HepG2 (cell line): ENCODE measurements around the gene SERHL2. TPM values are rescaled to one million over a fixed set of nuclear protein-coding genes. Genes with fewer than 3 reads are reported as not detected.

Source experiments
- ADNP ChIP-seq: sonication (generic); formaldehyde crosslinking; IDR thresholded peaks from 2 replicates; pipeline ENCODE4 v1.4.0; 2020; ENCODE audit warnings: missing genetic modification reagents
- ARID3A ChIP-seq: IDR thresholded peaks from 2 replicates; pipeline ENCODE4 v1.6.1; 2012; ENCODE audit warnings: low read depth, low read length, improper control_type of control experiment
- EP300 ChIP-seq, 3 experiments: sonication (generic) in 1 of 3; formaldehyde crosslinking in 1 of 3; IDR thresholded peaks; 2 replicates each; pipeline versions ENCODE4 v1.5.1 to v1.6.1; 2011 to 2020; ENCODE audit warnings: low read depth in 2 of 3, low read length in 2 of 3, borderline replicate concordance in 1 of 3, improper control_type of control experiment in 1 of 3, mild to moderate bottlenecking in 1 of 3, missing genetic modification reagents in 1 of 3, moderate library complexity in 1 of 3
- FOXA1 ChIP-seq, 2 experiments: fragments of 450-650 bp in 1 of 2; sonication (generic) in 1 of 2; formaldehyde crosslinking in 1 of 2; IDR thresholded peaks; 2 replicates each; pipeline versions ENCODE4 v1.4.0 to v1.6.1; 2016 to 2020; ENCODE audit warnings: missing genetic modification reagents in 1 of 2
- GPN1 ChIP-seq: sonication (generic); formaldehyde crosslinking; IDR thresholded peaks from 2 replicates; pipeline ENCODE4 v1.5.1; 2020; ENCODE audit warnings: missing genetic modification reagents, borderline replicate concordance
- HOXA9 ChIP-seq: sonication (generic); formaldehyde crosslinking; IDR thresholded peaks from 2 replicates; pipeline ENCODE4 v1.8.1; 2022; ENCODE audit warnings: missing genetic modification reagents, mild to moderate bottlenecking, moderate library complexity, borderline replicate concordance
- IRF2 ChIP-seq: IDR thresholded peaks from 2 replicates; pipeline ENCODE4 v1.6.1; 2018; ENCODE audit warnings: missing genetic modification reagents, missing compliant biosample characterization
- KDM5B ChIP-seq: sonication (generic); formaldehyde crosslinking; IDR thresholded peaks from 2 replicates; pipeline ENCODE4 v1.4.0; 2020; ENCODE audit warnings: missing genetic modification reagents, mild to moderate bottlenecking, borderline replicate concordance
- KDM6A ChIP-seq: IDR thresholded peaks from 2 replicates; pipeline ENCODE4 v1.6.1; 2016; ENCODE audit warnings: low read depth
- KLF12 ChIP-seq: sonication (generic); formaldehyde crosslinking; IDR thresholded peaks from 2 replicates; pipeline ENCODE4 v1.4.0; 2020; ENCODE audit warnings: missing genetic modification reagents, borderline replicate concordance
- NONO ChIP-seq, 2 experiments: fragments of 450-650 bp in 1 of 2; sonication (generic) in 1 of 2; formaldehyde crosslinking in 1 of 2; IDR thresholded peaks in 1 of 2; conservative IDR thresholded peaks in 1 of 2; 2 replicates each; pipeline versions ENCODE4 v1.6.1 to v1.8.0; 2017 to 2022; ENCODE audit warnings: mild to moderate bottlenecking in 1 of 2, missing genetic modification reagents in 1 of 2, moderate library complexity in 1 of 2
- SALL1 ChIP-seq: sonication (generic); formaldehyde crosslinking; IDR thresholded peaks from 2 replicates; pipeline ENCODE4 v1.8.0; 2022; ENCODE audit warnings: mild to moderate bottlenecking, missing genetic modification reagents
- SP4 ChIP-seq: sonication (generic); formaldehyde crosslinking; IDR thresholded peaks from 2 replicates; pipeline ENCODE4 v1.8.1; 2023; ENCODE audit warnings: mild to moderate bottlenecking, missing genetic modification reagents
- ZFX ChIP-seq: sonication (generic); formaldehyde crosslinking; IDR thresholded peaks from 2 replicates; pipeline ENCODE4 v1.4.0; 2020; ENCODE audit warnings: mild to moderate bottlenecking, low read depth, missing genetic modification reagents, moderate library complexity
- ZMAT3 ChIP-seq: sonication (generic); formaldehyde crosslinking; conservative IDR thresholded peaks from 2 replicates; pipeline ENCODE4 v1.7.0; 2021; ENCODE audit warnings: missing genetic modification reagents
- ZNF33A ChIP-seq: sonication (generic); formaldehyde crosslinking; IDR thresholded peaks from 2 replicates; pipeline ENCODE4 v1.5.1; 2020; ENCODE audit warnings: missing genetic modification reagents, mild to moderate bottlenecking, moderate library complexity, borderline replicate concordance
- ZNF572 ChIP-seq: sonication (generic); formaldehyde crosslinking; IDR thresholded peaks from 2 replicates; pipeline ENCODE4 v1.5.1; 2020; ENCODE audit warnings: mild to moderate bottlenecking, missing genetic modification reagents
- ZNF644 ChIP-seq: IDR thresholded peaks from 2 replicates; pipeline ENCODE4 v1.6.1; 2016; ENCODE audit warnings: low read depth
- ZNF782 ChIP-seq: sonication (generic); formaldehyde crosslinking; IDR thresholded peaks from 2 replicates; pipeline ENCODE4 v1.4.0; 2020; ENCODE audit warnings: missing genetic modification reagents, mild to moderate bottlenecking, borderline replicate concordance
- ZSCAN9 ChIP-seq: IDR thresholded peaks from 2 replicates; pipeline ENCODE4 v1.6.1; 2016; ENCODE audit warnings: borderline replicate concordance
- polyA plus RNA-seq, 8 experiments: library from polyadenylated mRNA; depleted of rRNA in 3 of 8; stranded (reverse) in 7 of 8; unstranded in 1 of 8; fragments of >200 nt; fragmentation: Illumina TruSeq in 4 of 8; extraction: Trizol in 4 of 8; gene quantifications; 2 replicates each; pipeline versions ENCODE4 v1.2.1 to v1.2.3, GENCODE V29; 2011 to 2016; ENCODE audit warnings: low read depth in 4 of 8, missing spikeins in 1 of 8, mixed read lengths in 1 of 8; ENCODE audit not compliant: insufficient read depth in 1 of 8
- total RNA-seq, 5 experiments: library from RNA; depleted of rRNA; stranded (reverse); fragments of >200 nt; fragmentation: Illumina TruSeq; extraction: Trizol; gene quantifications; 2 replicates each; pipeline ENCODE4 v1.2.3, GENCODE V29; 2016; ENCODE audit warnings: low read depth in 1 of 5
- TF ChIP-seq, protein P1 (sequence below): IDR thresholded peaks from 2 replicates; pipeline ENCODE4 v1.6.1; 2012; ENCODE audit warnings: low read length, improper control_type of control experiment
- TF ChIP-seq, protein P2 (sequence below): IDR thresholded peaks from 2 replicates; pipeline ENCODE4 v1.6.1; 2016; ENCODE audit warnings: low read depth
- TF ChIP-seq, protein P3 (sequence below): IDR thresholded peaks from 2 replicates; pipeline ENCODE4 v1.6.1; 2016; ENCODE audit warnings: missing compliant biosample characterization, missing genetic modification reagents, borderline replicate concordance

The SERHL2 gene
- total and polyA plus RNA-seq, 2 of the 13 experiments (the other 11 are each of a cell fraction or from before 2014, with no cell fraction given): 1.0 to 1.8 TPM

DNA sequence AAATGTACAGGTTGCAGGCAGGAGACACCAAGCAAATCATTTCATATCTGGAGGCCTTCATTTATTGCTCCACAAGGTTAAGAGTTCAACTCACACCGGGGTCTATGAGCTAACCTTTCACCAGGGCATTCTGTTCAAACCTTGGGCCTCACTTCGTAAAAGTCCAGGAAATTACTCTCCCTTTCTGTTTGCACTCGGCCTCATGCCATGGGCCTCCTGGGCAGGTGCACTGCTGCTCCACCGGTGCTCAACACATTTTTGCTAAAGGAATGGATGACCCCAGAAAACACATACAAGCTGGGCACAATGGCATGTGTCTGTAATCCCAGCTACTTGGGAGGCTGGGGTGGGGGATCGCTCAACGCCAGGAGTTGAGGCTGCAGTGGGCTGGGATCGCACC, 17.6 kb upstream of the SERHL2 start (continued):
- TF ChIP-seq, protein P1, sequence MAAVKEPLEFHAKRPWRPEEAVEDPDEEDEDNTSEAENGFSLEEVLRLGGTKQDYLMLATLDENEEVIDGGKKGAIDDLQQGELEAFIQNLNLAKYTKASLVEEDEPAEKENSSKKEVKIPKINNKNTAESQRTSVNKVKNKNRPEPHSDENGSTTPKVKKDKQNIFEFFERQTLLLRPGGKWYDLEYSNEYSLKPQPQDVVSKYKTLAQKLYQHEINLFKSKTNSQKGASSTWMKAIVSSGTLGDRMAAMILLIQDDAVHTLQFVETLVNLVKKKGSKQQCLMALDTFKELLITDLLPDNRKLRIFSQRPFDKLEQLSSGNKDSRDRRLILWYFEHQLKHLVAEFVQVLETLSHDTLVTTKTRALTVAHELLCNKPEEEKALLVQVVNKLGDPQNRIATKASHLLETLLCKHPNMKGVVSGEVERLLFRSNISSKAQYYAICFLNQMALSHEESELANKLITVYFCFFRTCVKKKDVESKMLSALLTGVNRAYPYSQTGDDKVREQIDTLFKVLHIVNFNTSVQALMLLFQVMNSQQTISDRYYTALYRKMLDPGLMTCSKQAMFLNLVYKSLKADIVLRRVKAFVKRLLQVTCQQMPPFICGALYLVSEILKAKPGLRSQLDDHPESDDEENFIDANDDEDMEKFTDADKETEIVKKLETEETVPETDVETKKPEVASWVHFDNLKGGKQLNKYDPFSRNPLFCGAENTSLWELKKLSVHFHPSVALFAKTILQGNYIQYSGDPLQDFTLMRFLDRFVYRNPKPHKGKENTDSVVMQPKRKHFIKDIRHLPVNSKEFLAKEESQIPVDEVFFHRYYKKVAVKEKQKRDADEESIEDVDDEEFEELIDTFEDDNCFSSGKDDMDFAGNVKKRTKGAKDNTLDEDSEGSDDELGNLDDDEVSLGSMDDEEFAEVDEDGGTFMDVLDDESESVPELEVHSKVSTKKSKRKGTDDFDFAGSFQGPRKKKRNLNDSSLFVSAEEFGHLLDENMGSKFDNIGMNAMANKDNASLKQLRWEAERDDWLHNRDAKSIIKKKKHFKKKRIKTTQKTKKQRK: no peak
- TF ChIP-seq, protein P2, sequence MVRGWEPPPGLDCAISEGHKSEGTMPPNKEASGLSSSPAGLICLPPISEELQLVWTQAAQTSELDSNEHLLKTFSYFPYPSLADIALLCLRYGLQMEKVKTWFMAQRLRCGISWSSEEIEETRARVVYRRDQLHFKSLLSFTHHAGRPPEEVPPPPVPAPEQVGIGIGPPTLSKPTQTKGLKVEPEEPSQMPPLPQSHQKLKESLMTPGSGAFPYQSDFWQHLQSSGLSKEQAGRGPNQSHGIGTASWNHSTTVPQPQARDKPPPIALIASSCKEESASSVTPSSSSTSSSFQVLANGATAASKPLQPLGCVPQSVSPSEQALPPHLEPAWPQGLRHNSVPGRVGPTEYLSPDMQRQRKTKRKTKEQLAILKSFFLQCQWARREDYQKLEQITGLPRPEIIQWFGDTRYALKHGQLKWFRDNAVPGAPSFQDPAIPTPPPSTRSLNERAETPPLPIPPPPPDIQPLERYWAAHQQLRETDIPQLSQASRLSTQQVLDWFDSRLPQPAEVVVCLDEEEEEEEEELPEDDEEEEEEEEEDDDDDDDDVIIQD (CRISPR knock-in tag): no peak
- TF ChIP-seq ZNF644 (CRISPR knock-in tag): no peak
- no peak for TF ChIP-seq NONO (IDR thresholded peaks at IDR 0.05)
- TF ChIP-seq NONO (CRISPR knock-in tag; conservative IDR thresholded peaks at IDR 0.05): no peak
- TF ChIP-seq ARID3A: no peak
- TF ChIP-seq ZMAT3 (CRISPR knock-in tag): peak; percentile 57; the same call in 1 of the 2 replicates
- no peak for TF ChIP-seq HOXA9 (CRISPR knock-in tag)
- no peak for TF ChIP-seq FOXA1 (IDR thresholded peaks at IDR 0.05)
- no peak for TF ChIP-seq FOXA1 (CRISPR knock-in tag; IDR thresholded peaks at IDR 0.05)
- TF ChIP-seq ZNF33A (CRISPR knock-in tag): no peak
- TF ChIP-seq ADNP (CRISPR knock-in tag): no peak
- no peak for TF ChIP-seq ZFX (CRISPR knock-in tag)
- peak; percentile 57 for TF ChIP-seq SALL1 (CRISPR knock-in tag)
- TF ChIP-seq SP4: no peak
- TF ChIP-seq, protein P3, sequence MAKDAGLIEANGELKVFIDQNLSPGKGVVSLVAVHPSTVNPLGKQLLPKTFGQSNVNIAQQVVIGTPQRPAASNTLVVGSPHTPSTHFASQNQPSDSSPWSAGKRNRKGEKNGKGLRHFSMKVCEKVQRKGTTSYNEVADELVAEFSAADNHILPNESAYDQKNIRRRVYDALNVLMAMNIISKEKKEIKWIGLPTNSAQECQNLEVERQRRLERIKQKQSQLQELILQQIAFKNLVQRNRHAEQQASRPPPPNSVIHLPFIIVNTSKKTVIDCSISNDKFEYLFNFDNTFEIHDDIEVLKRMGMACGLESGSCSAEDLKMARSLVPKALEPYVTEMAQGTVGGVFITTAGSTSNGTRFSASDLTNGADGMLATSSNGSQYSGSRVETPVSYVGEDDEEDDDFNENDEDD (CRISPR knock-in tag): peak; percentile 50; the same call in 1 of the 2 replicates
- TF ChIP-seq IRF2 (CRISPR knock-in tag): 0 out of 2 replicates have a peak, but pooled peaks have one; percentile 14
- TF ChIP-seq KLF12 (CRISPR knock-in tag): peak; percentile 50; the same call in 1 of the 2 replicates
- no peak for TF ChIP-seq GPN1 (CRISPR knock-in tag)
- peak; percentile 60; the same call in 1 of the 2 replicates for TF ChIP-seq KDM5B (CRISPR knock-in tag)
- no peak for TF ChIP-seq KDM6A (CRISPR knock-in tag)
- no peak for TF ChIP-seq ZSCAN9 (CRISPR knock-in tag)
- no peak for TF ChIP-seq ZNF782 (CRISPR knock-in tag)
- no peak for TF ChIP-seq ZNF572 (CRISPR knock-in tag)
- TF ChIP-seq EP300 (IDR thresholded peaks at IDR 0.05; ENCODE audit: low read depth in 2 of 2, low read length in 2 of 2): no peak
- TF ChIP-seq EP300 (CRISPR knock-in tag; IDR thresholded peaks at IDR 0.05; ENCODE audit: borderline replicate concordance): no peak
